Esophagus squamous epithelium (tissue), 5 donors: ENCODE data around the gene LGALS8. TPM values are rescaled to one million over a fixed set of nuclear protein-coding genes. Genes with fewer than 3 reads are reported as not detected.
"Not testable (repeated sequence)": the region's sequence is repeated elsewhere in the genome, so short reads cannot be mapped to it uniquely, and the experiment has no call there.

Experiments used
- DNase-seq: peaks from one replicate; lab custom pipeline; 2025; lab: John Stamatoyannopoulos, UW
- H3K27ac ChIP-seq, 4 donors: fragments of 200-600 bp; sonication (generic); one replicate each; pipeline ENCODE4 v1.5.1; 2016 to 2019; ENCODE audit warnings: mild to moderate bottlenecking in 1 of 4
- H3K27me3 ChIP-seq, 4 donors: fragments of 200-600 bp; sonication (generic); 1 replicate in 3 of 4; 2 replicates in 1 of 4; pipeline versions ENCODE4 v1.5.1 to v1.6.0; 2017 to 2021; ENCODE audit warnings: antibody characterized with exemption in 1 of 4
- H3K36me3 ChIP-seq, 3 donors: fragments of 200-600 bp; sonication (generic); one replicate each; pipeline ENCODE4 v1.5.1; 2016 to 2019
- H3K4me1 ChIP-seq, 3 donors: fragments of 200-600 bp; sonication (generic); one replicate each; pipeline ENCODE4 v1.5.1; 2017 to 2019
- H3K4me3 ChIP-seq, 4 donors: fragments of 200-600 bp; sonication (generic); 1 replicate in 3 of 4; 2 replicates in 1 of 4; pipeline ENCODE4 v1.5.1; 2016 to 2019; ENCODE audit warnings: mild to moderate bottlenecking in 2 of 4, moderate library complexity in 1 of 4
- H3K9me3 ChIP-seq, 3 donors: fragments of 200-600 bp; sonication (generic); one replicate each; pipeline ENCODE4 v1.5.1; 2016 to 2019
- POLR2A ChIP-seq, 4 donors: fragments of 450-650 bp; IDR thresholded peaks; one replicate each; pipeline ENCODE4 v1.6.1; 2017; ENCODE audit warnings: antibody characterized with exemption in 4 of 4, mild to moderate bottlenecking in 4 of 4, moderate library complexity in 3 of 4
- WGBS, 2 donors: methylation state at CpG; one replicate each; pipeline ENCODE4 v1.1.5; 2018; 5-methylcytosine and 5-hydroxymethylcytosine counted together
- intact Hi-C: fragments of 100-400 bp; cut with DNase I; formaldehyde crosslinking; loops from one replicate; pipeline ENCODE4 v1.15.0; 2022
- total RNA-seq, 4 donors: library from RNA; depleted of rRNA; stranded (reverse); fragments of >200 nt; gene quantifications; one replicate each; pipeline ENCODE4 v1.1.0, GENCODE V29; 2016
- TF ChIP-seq, protein P1 (sequence below), 6 experiments: fragments of 450-650 bp in 4 of 6; fragments of 200-600 bp in 2 of 6; sonication (generic) in 2 of 6; IDR thresholded peaks; one replicate each; pipeline ENCODE4 v1.5.1; 2016 to 2019; ENCODE audit warnings: antibody characterized with exemption in 6 of 6, mild to moderate bottlenecking in 4 of 6, moderate library complexity in 4 of 6
- donor health status: DM: yes; HTN: yes; CAD: no.

LGALS8 gene
- total RNA-seq, 4 donors from 2014 or later = 45.2 to 70.6 (median 52.4) TPM

DNA sequence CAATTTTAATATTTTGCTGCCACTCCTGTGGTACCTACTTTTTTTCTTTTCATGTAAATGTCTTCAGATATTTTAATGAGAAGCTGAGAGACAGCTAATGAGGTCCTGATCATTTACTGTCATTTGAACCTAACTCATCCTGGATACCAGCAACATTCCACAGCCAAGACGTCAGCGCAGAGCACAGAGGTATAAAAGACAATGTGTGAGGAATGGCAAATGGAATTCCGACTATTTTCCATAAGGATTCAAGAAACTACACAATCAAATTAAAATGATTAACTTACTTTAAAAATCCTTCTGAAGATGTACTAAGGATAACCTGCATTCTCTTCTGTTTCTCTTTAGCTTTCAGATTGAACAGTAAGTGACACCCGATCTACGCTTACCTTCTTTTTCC lies 41.7 kb downstream of the LGALS8 start:
- H3K27ac ChIP-seq = no peak overlapping the region
- no peak for DNase-seq
- H3K36me3 ChIP-seq = peaks cover 17 to 100% (median 32%) of the 10 kb centered on the region in 3 donors

DNA sequence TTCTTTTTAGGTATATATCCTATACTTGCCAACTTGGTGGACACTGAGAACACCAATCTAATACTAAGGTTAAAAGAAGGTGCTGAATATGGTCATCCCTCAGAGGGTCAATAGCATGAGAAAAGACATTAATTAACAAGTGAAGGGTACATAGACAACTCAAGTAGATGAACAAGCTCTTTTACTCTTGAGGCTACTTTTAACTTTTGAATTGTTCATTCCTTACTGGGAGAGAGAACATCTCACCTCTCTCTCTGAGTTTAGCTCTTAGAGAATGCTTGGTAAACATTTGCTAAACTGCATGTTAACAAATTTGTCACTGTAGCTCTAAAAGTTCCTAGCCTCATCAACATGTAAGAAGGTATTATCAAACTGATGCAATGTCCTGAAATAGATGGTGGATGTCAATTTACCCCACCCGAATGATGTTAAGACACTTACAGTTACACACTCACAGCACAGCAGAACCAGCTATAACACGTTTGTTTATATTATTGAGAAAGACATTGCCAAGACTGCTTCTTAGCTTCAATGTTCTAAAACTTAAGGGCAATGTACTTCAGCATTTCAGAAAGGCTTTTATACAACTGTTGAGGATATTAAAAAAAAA lies 44.6 kb downstream of the LGALS8 start:
- TF ChIP-seq POLR2A (IDR thresholded peaks at IDR 0.05) = no peak
- TF ChIP-seq, protein P1, sequence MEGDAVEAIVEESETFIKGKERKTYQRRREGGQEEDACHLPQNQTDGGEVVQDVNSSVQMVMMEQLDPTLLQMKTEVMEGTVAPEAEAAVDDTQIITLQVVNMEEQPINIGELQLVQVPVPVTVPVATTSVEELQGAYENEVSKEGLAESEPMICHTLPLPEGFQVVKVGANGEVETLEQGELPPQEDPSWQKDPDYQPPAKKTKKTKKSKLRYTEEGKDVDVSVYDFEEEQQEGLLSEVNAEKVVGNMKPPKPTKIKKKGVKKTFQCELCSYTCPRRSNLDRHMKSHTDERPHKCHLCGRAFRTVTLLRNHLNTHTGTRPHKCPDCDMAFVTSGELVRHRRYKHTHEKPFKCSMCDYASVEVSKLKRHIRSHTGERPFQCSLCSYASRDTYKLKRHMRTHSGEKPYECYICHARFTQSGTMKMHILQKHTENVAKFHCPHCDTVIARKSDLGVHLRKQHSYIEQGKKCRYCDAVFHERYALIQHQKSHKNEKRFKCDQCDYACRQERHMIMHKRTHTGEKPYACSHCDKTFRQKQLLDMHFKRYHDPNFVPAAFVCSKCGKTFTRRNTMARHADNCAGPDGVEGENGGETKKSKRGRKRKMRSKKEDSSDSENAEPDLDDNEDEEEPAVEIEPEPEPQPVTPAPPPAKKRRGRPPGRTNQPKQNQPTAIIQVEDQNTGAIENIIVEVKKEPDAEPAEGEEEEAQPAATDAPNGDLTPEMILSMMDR (IDR thresholded peaks at IDR 0.05) = no peak
- peaks cover 17 to 100% (median 40%) of the 10 kb centered on the region in 3 donors for H3K36me3 ChIP-seq

More for the DNA sequence above, 41.7 kb downstream of the LGALS8 start:
- intact Hi-C loops = no loop called here
- Histone ChIP-seq H3K4me1 (no peaks in the 10 kb centered on the region), H3K27me3 (no peaks in the 10 kb centered on the region), H3K9me3 (no peaks in the 10 kb centered on the region), H3K4me3 (no peak overlapping the region)
- WGBS, 2 donors = 90 to 94% methylated on average over 5 of the region's 5 CpGs
- TF ChIP-seq POLR2A (IDR thresholded peaks at IDR 0.05) = no peak
- TF ChIP-seq, protein P1 (IDR thresholded peaks at IDR 0.05) = no peak

DNA sequence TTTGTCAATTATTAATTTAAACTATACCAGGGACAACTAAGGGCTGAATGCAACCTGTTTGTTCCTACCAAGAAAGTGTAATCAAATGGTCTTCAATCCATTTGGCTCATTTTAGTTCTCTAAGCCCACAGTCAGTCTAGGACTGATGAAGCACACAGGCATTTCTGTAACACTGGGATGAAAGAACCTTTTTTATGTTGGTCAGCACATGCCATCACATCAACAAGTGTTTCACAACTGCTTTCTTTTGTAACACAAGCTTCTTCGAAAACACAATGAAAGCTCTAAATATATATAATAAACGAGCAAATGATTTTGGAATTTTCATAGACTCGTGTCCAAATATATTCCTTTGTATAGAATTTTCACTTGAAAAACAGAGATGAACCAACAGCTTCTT lies 51.7 kb downstream of the LGALS8 start:
- TF ChIP-seq, protein P1 (IDR thresholded peaks at IDR 0.05) = no peak
- TF ChIP-seq POLR2A (IDR thresholded peaks at IDR 0.05) = no peak
- Histone ChIP-seq H3K27ac (no peak overlapping the region), H3K9me3 (no peaks in the 10 kb centered on the region), H3K36me3 (peaks cover 0 to 100% (median 11%) of the 10 kb centered on the region in 3 donors), H3K4me3 (no peak overlapping the region), H3K4me1 (no peaks in the 10 kb centered on the region), H3K27me3 (no peaks in the 10 kb centered on the region)
- 72 to 91% methylated on average over 3 of the region's 3 CpGs for WGBS, 2 donors
- intact Hi-C loops = no loop called here
- DNase-seq = no peak

More for the DNA sequence above, 44.6 kb downstream of the LGALS8 start:
- H3K4me3 ChIP-seq = no peak overlapping the region
- intact Hi-C loops = no loop called here
- WGBS, 2 donors = 65 to 79% methylated on average over 2 of the region's 2 CpGs
- DNase-seq = no peak
- no peaks in the 10 kb centered on the region for H3K9me3 ChIP-seq
- no peaks in the 10 kb centered on the region for H3K4me1 ChIP-seq
- no peak overlapping the region for H3K27ac ChIP-seq
- H3K27me3 ChIP-seq = no peaks in the 10 kb centered on the region

DNA sequence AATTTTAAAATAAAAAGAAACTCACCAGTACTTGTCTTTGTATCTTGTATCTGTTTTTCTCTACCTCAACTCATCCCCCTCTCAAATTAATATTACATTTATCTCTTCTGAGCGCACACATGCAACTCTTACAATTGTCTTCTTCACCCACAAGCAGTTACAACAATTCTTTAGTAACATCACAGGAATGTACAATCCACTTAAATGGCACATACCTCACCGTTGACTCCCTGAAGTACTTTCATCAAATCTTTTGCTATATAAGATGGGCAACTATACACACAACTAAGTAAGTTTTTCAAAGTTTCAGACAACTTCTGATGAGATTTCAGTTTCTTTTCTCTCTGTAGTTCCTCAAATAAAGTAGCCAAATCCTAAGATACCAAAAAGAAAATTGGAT lies 52.2 kb downstream of the LGALS8 start:
- WGBS, 2 donors = 50 to 62% methylated on average over 2 of the region's 2 CpGs
- peaks cover 0 to 100% (median 10%) of the 10 kb centered on the region in 3 donors for H3K36me3 ChIP-seq
- H3K4me3 ChIP-seq = no peak overlapping the region
- no peak for DNase-seq
- no peak for TF ChIP-seq POLR2A (IDR thresholded peaks at IDR 0.05)
- TF ChIP-seq, protein P1 (IDR thresholded peaks at IDR 0.05) = no peak
- no peaks in the 10 kb centered on the region for H3K27me3 ChIP-seq
- H3K27ac ChIP-seq = no peak overlapping the region
- no peaks in the 10 kb centered on the region for H3K4me1 ChIP-seq
- H3K9me3 ChIP-seq = no peaks in the 10 kb centered on the region
- intact Hi-C loops = no loop called here

DNA sequence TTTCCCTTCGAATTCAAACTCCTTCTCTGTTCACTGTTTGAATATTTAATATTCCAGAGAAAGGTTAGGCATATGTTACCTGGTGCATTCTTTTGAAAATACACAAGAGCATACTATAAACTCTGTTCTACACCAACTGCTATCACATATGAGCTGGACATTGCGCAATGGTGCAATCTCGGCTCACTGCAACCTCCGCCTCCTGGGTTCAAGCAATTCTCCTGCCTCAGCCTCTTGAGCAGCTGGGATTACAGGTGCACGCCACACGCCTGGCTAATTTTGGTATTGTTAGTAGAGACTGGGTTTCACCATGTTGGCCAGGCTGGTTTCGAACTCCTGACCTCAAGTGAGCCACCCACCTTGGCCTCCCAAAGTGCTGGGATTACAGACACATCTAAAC lies 53.3 kb downstream of the LGALS8 start:
- H3K4me3 ChIP-seq, H3K9me3 ChIP-seq, H3K4me1 ChIP-seq, H3K27ac ChIP-seq, DNase-seq, H3K27me3 ChIP-seq, intact Hi-C loops: not testable (repeated sequence)
- 79 to 86% methylated on average over 5 to 7 of the region's 7 CpGs for WGBS, 2 donors
- H3K36me3 ChIP-seq = peaks cover 3 to 100% (median 6%) of the 10 kb centered on the region in 3 donors
